GDM1 (cell line): ENCODE data around the gene FBXO47.
A peak's percentile ranks its signal among the peaks of the same experiment; 100 is the strongest.

Experiments
- DNase-seq: peaks from one replicate; lab custom pipeline; 2025; lab: John Stamatoyannopoulos, UW

FBXO47 gene

DNA sequence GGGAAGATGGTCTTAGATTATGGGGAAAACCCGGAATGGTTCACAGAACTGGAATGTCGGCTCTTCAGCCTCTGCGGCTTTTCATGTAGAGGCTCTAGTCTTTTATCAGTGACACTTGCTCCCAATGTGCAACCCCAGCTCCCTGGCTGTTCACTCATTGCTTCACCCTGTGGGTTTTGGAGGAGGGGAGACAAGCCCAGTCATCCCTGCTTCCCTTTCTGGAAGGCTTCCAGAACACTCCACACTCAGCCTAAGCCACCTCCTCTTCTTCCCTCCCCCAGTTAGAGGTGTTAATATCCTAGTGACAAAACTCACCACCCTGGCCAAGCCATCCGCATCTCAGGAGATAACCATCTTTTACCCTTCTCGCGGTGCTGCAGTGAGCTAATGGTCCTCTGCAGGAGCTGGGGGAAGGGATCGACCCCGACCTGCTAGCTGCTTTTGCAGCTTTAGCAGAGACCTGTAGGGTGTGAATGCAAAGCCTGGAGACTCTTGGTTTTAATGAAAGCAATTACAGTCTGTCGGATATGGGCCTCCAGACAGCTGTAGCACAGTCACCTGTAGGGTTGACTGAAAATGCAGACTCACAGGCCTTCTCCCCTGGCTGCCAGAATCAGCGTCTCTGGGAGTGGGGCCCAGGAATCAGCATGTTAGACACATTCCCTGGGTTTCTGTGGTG lies 66.1 kb downstream of the FBXO47 start:
- peak; percentile 64 for DNase-seq

DNA sequence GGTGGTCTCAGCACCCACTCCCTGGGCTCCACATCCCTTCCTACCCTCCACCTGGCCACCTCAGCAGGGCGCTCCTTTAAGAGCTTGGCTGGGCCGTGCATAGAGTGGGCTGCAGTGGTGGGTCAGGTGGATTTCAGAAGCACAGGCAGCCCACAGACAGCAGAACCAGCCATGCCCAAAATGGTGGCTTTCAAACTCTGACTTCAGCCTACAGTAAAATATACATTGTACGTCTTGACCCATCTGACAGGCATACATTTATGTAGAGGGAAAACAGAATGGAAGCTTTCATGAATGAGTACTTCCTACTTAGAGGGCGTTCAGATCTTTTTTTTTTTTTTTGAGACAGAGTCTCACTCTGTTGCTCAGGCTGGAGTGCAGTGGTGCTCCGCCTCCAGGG lies 67.8 kb downstream of the FBXO47 start:
- DNase-seq, result no peak

DNA sequence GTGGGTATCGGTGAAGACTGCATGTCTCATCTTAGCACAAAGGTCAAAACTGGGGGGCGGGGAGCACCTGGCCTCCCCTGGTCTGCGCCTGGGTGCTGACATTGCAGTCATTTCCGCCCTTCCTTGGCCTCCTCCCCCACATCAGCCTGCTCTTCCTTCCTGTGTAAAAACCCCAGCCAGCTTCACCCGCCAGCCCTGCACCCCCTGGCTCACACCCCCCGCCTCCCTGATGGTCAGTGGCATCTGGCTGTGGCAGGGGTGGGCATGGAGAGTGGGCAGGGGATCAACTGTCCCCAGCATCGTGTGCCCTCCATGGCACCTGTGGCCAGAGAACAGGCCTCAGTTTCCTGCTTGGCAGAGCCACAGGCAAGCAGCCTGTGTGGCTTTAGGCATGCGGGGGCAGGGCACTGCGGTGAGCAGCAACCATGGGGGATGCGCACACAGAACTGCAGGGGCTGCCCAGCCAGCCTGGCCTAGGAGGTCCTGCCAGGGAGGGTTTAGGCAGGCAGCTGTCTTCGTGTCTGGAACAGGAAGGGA lies 68.3 kb downstream of the FBXO47 start:
- peak; percentile 79 for DNase-seq

DNA sequence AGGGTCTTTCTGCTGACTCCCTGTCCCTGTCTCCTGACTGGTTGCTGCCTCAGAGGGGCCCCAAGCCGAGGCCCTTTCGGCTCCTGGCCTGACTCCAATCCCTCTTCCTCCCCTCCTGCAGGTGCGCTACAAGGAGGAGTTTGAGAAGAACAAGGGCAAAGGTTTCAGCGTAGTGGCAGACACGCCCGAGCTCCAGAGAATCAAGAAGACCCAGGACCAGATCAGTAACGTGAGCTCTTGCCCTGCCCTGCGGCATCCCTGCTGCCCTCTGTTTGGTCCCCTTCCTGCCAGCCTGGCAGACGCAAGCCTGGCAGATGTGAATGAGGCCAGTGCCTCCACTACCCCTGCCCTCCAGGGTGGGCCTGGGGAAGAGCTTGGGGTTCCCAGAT lies 68.9 kb downstream of the FBXO47 start:
- DNase-seq, result no peak

DNA sequence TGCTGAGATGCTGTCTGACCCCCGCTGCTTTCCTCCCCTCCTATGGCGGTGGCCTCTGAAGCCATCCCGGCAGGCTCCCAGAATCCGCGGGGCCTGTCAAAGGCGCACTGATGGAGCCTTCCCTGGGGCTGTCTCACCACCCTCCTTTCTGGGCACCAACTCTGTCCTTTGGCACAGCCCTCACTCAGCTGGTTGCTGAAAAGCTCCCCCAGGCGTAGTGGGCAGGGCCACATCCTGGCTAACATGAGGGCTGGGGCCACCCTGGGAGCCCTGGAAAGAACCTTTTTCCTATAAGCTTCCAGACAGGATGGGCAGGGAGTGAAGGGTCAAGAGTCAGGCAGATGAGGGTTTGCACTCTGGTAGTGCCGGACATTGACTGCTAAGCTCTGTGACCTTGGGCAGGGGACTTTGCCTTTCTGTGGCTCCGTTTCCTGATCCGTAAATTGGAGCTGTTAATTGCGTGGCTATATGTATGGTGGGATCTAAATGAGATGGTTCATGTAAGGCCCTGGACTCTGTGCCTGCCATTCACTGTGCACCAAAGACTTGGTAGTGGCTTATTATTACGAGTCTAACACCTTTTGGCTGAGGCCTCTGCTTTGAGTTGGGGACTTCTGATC lies 69.4 kb downstream of the FBXO47 start:
- no peak for DNase-seq

DNA sequence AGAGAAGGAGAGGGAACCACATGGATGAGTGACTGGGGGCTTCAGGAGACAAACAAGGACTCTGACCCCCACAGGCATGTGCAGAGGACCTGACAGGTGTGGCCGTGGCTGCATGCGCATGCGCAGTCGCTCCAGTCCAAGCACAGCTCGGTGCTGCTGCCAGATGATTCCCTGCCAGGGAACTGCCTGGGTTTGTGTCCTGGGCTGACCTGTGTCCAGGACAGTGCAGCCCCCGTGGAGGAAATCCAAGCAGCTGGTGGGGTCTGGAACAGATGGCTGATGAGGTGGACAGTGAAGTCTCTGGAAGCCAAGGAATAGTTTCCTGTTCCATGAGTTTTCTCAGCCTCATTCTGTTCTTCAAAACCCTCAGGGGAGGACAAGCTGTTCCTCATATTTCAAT lies 70.0 kb downstream of the FBXO47 start:
- no peak for DNase-seq

DNA sequence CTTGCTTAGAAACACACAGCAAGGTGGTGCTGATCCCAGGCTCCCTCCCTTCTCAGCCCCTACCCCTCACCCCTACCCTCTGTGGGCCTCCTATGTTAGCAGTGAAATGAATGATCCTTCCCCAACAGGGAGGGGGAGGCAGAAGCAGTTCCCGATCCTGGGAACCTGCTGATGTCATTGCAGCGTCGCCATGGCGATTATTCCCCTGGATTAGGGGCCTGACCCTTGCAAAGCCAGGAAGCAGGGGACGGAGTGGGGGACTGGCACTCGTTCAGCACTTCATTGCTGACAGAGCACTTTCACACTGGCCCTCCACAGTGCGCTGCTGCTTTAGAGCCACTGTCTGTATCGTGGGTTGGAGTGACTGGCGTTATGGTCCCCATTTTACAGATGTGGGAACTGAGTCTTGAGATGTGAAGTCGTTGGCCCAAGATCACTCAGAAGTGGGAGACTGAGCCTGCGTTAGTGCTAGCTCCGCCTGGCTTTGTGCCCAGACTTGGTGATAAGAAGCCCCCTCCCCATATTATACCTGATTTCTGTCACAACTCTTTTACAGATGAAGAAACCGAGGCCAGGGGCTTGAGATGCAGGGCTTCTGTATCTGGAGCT lies 70.8 kb downstream of the FBXO47 start:
- DNase-seq, result no peak

DNA sequence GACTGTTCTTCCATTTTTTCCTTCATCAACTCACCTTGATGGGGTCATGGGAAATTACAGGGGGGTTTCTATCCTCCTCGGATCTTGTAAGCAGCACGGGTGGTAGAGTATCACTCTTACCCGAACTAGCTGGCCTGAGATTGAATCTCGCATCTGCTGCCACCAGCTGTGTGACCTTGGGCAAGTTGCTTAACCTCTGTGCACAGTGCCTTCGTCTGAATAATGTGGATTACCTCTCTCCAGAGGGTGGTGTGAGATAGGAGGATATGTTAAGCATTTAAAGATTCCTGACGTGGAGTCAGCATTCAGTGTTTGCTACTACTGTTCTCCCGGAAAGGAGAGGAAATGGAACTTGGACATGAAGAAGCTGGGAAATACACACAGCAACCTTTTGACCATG lies 72.9 kb downstream of the FBXO47 start:
- DNase-seq, result no peak

DNA sequence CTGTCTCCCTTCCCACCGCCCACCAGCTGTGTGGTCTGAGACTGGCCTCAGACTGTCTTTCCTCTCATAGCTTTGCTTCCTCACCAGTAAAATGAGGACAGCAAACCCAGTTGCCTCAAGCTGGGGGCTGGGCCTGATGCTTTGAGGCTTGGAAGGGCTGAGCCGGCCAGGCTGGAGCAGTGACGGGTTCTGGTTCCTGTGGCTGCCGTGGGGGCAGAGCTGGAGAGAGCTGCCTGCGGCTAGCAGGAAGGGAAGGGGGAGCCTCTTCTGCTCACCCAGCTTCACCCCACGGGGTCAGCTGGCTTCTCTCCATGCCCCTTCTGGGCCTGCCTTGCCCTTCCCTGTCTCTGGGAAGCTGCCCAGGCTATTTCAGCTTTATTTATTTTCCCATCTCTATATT lies 73.6 kb downstream of the FBXO47 start:
- peak; percentile 76 for DNase-seq

DNA sequence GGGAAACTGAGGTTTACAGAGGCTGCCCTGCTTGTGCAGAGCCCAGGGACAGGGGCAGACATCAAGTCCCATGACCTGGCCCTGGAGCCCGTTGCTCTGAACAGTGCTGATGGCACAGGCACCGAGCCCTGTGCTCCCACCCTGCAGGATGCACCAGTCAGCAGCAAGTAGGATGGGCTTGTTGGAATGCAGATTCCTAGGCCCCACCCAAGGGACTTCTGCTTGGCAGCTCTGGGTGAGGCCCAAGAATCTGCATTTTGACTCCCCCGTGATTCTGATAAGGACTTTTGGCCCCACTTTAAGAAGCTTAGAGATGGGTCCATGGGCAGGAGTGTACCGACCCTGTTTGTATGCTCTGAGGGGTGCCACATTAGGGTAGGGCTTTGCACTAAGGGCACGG lies 74.1 kb downstream of the FBXO47 start:
- DNase-seq, result no peak

DNA sequence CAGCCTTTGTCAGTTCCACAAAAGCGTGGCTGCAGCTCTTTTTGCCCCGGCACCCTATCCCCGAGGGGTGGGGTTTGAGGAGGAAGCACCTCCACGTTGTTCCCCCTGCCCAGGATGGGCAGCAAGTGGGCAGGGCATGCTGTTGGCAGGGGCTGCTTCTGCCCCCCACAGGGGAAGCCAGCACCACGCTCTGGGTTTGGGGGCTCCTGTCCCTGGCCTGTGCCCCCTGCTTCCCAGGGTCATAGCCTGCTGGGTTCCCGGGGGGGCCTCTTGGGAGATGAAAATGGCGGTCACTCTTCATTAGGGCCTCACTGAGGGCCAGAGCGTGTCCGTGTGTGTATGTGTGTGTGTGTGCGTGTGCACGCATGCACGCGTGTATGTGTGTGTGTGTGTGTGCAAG lies 74.6 kb downstream of the FBXO47 start:
- DNase-seq, result no peak

DNA sequence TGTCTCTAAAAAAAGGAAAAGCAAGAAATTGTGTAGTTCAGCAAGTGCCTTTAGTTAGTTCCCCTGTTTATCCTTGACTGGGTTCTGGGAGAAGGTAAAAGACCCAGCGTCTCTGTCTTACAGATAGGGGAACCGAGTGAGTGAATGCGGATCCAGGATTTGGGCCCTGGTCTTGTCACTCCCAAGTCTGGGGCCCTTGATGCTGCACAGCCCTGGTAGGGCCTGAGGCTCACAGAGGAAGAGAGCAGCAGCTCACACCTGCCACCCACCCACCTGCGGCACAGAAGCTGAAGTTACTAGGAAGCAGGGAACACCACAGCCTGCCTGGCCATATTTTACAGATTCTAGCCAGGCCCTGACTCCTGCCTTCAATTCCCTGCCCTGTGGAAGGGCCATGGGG lies 75.1 kb downstream of the FBXO47 start:
- DNase-seq, result no peak

DNA sequence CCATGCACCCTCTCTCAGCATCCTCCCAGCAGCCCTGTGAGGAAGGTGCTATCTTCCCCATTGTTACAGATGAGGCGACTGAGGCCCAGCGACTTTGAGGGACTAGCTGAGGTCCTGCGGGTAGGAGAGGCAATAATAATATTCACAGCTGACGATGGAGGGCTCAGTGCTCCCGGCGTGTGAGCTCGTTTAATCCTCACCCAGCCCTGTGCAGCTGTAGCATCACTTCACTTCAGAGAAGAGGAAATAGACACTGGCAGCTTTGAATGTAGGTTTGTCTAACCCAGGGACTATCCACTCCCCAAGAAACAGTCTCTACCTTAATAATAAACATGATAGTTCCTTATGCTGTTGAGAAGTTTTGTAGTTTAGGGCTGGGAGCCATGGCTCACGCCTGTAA lies 75.8 kb downstream of the FBXO47 start:
- no peak for DNase-seq

DNA sequence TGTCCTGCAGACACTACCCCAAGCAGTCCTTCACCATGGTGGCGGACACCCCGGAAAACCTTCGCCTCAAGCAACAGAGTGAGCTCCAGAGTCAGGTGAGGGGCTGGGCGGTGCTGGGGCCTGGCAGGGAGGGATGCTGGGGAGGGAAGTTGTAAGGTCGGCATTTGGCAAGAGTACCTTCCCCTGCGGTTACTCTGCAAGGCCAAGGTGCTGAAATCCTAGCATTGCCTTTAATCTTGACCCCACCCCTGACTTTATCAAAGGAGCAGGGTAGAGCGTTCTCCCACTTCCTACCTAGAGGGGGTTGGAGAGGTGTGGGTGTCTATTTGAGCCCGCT lies 76.8 kb downstream of the FBXO47 start:
- no peak for DNase-seq

DNA sequence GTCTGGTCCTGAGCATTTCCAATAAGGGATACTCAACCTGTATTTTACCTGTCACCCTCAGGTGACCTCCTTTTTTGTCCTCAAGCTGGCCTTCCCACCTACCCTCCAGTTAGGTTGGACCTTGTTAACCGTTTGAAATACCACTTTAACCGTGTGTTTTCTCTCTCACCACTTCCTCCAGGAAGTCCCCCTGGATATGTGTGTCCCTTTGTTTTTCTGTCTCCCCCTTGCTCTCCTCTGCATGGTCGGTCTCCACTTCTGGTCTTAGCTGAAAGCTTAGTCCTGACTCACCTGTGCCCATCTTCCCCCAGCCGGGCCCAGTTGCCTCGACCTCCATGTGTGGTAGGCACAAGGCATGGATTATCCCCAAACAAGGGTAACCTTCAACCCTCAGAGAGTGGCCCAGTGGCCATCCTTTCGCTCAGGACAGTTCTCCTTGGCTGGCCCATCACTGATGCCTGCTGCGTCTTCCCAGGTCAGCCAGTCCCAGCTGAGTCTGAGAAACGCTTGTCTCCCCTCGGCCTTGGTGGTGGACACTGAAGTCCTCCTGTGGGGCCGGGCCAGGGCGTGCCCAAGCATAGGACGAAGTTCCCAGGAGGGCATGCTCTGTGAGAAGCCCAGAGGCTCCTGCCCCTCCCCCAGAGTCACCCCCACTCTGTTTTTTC lies 77.3 kb downstream of the FBXO47 start:
- DNase-seq, result no peak

DNA sequence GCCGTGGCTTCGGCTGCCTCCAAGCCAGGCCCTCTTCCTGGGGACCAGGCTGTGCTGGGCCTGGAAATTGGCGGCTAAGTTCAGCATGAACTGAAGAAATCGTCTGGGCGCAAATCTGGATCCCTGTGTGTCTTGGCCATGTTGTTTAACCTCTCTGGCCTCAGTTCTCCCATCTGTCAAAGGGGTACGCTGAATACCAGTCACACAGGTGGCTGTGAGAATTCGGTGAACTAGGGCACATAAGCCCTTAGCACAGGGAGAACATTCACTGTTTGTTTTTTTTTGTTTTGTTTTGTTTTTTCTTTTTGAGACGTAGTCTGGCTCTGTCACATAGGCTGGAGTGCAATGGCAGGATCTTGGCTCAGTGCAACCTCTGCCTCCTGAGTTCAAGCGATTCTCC lies 78.4 kb downstream of the FBXO47 start:
- DNase-seq, result no peak

DNA sequence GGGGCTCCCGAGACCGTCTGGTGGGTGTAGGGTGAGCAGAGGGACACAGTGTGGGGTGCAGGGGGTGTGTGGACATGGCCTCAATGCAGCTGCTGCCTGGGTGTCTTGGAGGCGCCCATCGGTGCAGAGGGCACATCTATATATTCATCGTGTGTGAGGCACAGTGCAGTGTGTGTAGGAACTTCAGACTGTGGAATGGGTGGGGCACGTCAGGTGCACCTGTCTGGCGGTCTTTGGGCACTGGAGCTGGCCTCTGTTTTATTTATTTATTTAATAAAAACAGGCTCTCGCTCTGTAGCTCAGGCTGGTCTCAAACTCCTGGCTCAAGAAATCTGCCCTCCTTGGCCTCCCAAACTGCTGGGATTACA lies 80.6 kb downstream of the FBXO47 start:
- no peak for DNase-seq
